H9 (cell line): ENCODE results near the gene SEMA7A. TPM values are rescaled to one million over a fixed set of nuclear protein-coding genes. Genes with fewer than 3 reads are reported as not detected.

Experiments used
- DNase-seq: peaks from one replicate; pipeline ENCODE4 v3.0.0-alpha.2; 2017
- H2AFZ ChIP-seq: one replicate; pipeline ENCODE4 v1.6.1; 2013; ENCODE audit warnings: mild to moderate bottlenecking, low read length, control low read depth, moderate library complexity
- H2AK5ac ChIP-seq: 2 replicates; pipeline ENCODE4 v1.6.1; 2013; ENCODE audit warnings: low read length, control low read depth, mixed read lengths; ENCODE audit not compliant: insufficient read length
- H2BK120ac ChIP-seq: one replicate; pipeline ENCODE4 v1.6.1; 2013; ENCODE audit warnings: low read depth, mild to moderate bottlenecking, low read length, control low read depth, inconsistent platforms; ENCODE audit not compliant: poor library complexity, severe bottlenecking
- H2BK12ac ChIP-seq: 2 replicates; pipeline ENCODE4 v1.6.1; 2013; ENCODE audit warnings: low read length, control low read depth, mixed read lengths, low read depth; ENCODE audit not compliant: insufficient read length
- H2BK15ac ChIP-seq: 2 replicates; pipeline ENCODE4 v1.6.1; 2013; ENCODE audit warnings: low read depth, low read length, control low read depth
- H2BK20ac ChIP-seq: one replicate; pipeline ENCODE4 v1.6.1; 2013; ENCODE audit warnings: low read depth, mild to moderate bottlenecking, low read length, control low read depth, inconsistent platforms; ENCODE audit not compliant: poor library complexity, severe bottlenecking
- H2BK5ac ChIP-seq: 2 replicates; pipeline ENCODE4 v1.6.1; 2013; ENCODE audit warnings: low read length, control low read depth, mixed read lengths; ENCODE audit not compliant: insufficient read length
- H3K14ac ChIP-seq: 2 replicates; pipeline ENCODE4 v1.6.1; 2013; ENCODE audit warnings: low read length, control low read depth; ENCODE audit not compliant: insufficient read depth
- H3K18ac ChIP-seq: 2 replicates; pipeline ENCODE4 v1.6.1; 2013; ENCODE audit warnings: low read depth, mild to moderate bottlenecking, mixed read lengths, low read length, control low read depth; ENCODE audit not compliant: insufficient read length
- H3K23ac ChIP-seq: 2 replicates; pipeline ENCODE4 v1.6.1; 2013; ENCODE audit warnings: low read length, control low read depth, mixed read lengths, low read depth; ENCODE audit not compliant: insufficient read length
- H3K23me2 ChIP-seq: 2 replicates; pipeline ENCODE4 v1.6.1; 2013; ENCODE audit warnings: low read depth, mild to moderate bottlenecking, mixed read lengths, low read length, control low read depth; ENCODE audit not compliant: insufficient read length, poor library complexity, severe bottlenecking
- H3K27ac ChIP-seq: 2 replicates; pipeline ENCODE4 v1.5.1; 2013; ENCODE audit warnings: low read length, control low read depth, mixed read lengths, low read depth; ENCODE audit not compliant: insufficient read length
- H3K27me3 ChIP-seq: 2 replicates; pipeline ENCODE4 v1.6.1; 2013; ENCODE audit warnings: low read length, control low read depth, inconsistent platforms; ENCODE audit not compliant: insufficient read depth
- H3K4ac ChIP-seq: 2 replicates; pipeline ENCODE4 v1.6.1; 2013; ENCODE audit warnings: low read depth, mild to moderate bottlenecking, control low read depth, inconsistent platforms, low read length, moderate library complexity
- H3K4me1 ChIP-seq: 2 replicates; pipeline ENCODE4 v1.6.1; 2013; ENCODE audit warnings: low read length, control low read depth, inconsistent platforms; ENCODE audit not compliant: insufficient read depth
- H3K4me2 ChIP-seq: 2 replicates; pipeline ENCODE4 v1.6.1; 2013; ENCODE audit warnings: low read length, control low read depth, mixed read lengths; ENCODE audit not compliant: insufficient read length, insufficient read depth
- H3K56ac ChIP-seq: 2 replicates; pipeline ENCODE4 v1.6.1; 2013; ENCODE audit warnings: low read depth, mild to moderate bottlenecking, mixed read lengths, low read length, control low read depth; ENCODE audit not compliant: insufficient read length
- H3K79me1 ChIP-seq: 2 replicates; pipeline ENCODE4 v1.6.1; 2013; ENCODE audit warnings: low read depth, mild to moderate bottlenecking, moderate library complexity, low read length, control low read depth, inconsistent platforms; ENCODE audit not compliant: insufficient read depth, poor library complexity, severe bottlenecking
- H3K79me2 ChIP-seq: 2 replicates; pipeline ENCODE4 v1.6.1; 2013; ENCODE audit warnings: low read length, control low read depth, inconsistent platforms; ENCODE audit not compliant: insufficient read depth
- H3K9ac ChIP-seq: 2 replicates; pipeline ENCODE4 v1.6.1; 2013; ENCODE audit warnings: low read length, control low read depth, mixed read lengths; ENCODE audit not compliant: insufficient read length; ENCODE audit errors: extremely low read depth
- H3K9me3 ChIP-seq: one replicate; pipeline ENCODE4 v1.6.1; 2013; ENCODE audit warnings: low read depth, low read length, inconsistent platforms; ENCODE audit not compliant: control insufficient read depth
- H3T11ph ChIP-seq: one replicate; pipeline ENCODE4 v1.6.1; 2013; ENCODE audit warnings: mild to moderate bottlenecking, low read length, control low read depth, inconsistent platforms
- H4K20me1 ChIP-seq: one replicate; pipeline ENCODE4 v1.6.1; 2013; ENCODE audit not compliant: control insufficient read depth, insufficient read length, insufficient read depth
- H4K5ac ChIP-seq: 2 replicates; pipeline ENCODE4 v1.6.1; 2013; ENCODE audit warnings: low read depth, mild to moderate bottlenecking, mixed read lengths, low read length, control low read depth; ENCODE audit not compliant: insufficient read length
- H4K8ac ChIP-seq: replicated peaks from 2 replicates; pipeline ENCODE4 v1.6.1; 2013; ENCODE audit warnings: low read length, control low read depth, mixed read lengths, low read depth; ENCODE audit not compliant: insufficient read length
- H4K91ac ChIP-seq: 2 replicates; pipeline ENCODE4 v1.6.1; 2013; ENCODE audit warnings: low read depth, mild to moderate bottlenecking, moderate library complexity, mixed read lengths, low read length, control low read depth; ENCODE audit not compliant: insufficient read length
- H3K27ac Mint-ChIP-seq, 3 experiments: 2 replicates in 2 of 3; 3 replicates in 1 of 3; pipeline ENCODE4 v1.8.0; 2020 to 2021; ENCODE audit warnings: mixed read lengths in 3 of 3, mild to moderate bottlenecking in 1 of 3, moderate library complexity in 1 of 3
- H3K27me3 Mint-ChIP-seq: 2 replicates; pipeline ENCODE4 v1.8.0; 2021; ENCODE audit warnings: low read depth, mild to moderate bottlenecking, moderate library complexity, mixed read lengths
- H3K36me3 Mint-ChIP-seq, 3 experiments: 2 replicates in 2 of 3; 3 replicates in 1 of 3; pipeline ENCODE4 v1.8.0; 2020 to 2021; ENCODE audit warnings: low read depth in 3 of 3, mixed read lengths in 3 of 3; ENCODE audit not compliant: insufficient read depth in 1 of 3
- H3K4me1 Mint-ChIP-seq, 2 experiments: 2 replicates each; pipeline ENCODE4 v1.8.0; 2020; ENCODE audit warnings: mixed read lengths in 2 of 2
- H3K4me3 Mint-ChIP-seq, 2 experiments: 2 replicates in 1 of 2; 3 replicates in 1 of 2; pipeline ENCODE4 v1.8.0; 2020 to 2021; ENCODE audit warnings: mild to moderate bottlenecking in 2 of 2, mixed read lengths in 2 of 2, moderate library complexity in 1 of 2
- H3K9me3 Mint-ChIP-seq, 2 experiments: 2 replicates in 1 of 2; 3 replicates in 1 of 2; pipeline ENCODE4 v1.8.0; 2020; ENCODE audit warnings: mild to moderate bottlenecking in 2 of 2, mixed read lengths in 2 of 2, moderate library complexity in 1 of 2
- WGBS: extraction: QIAGEN DNeasy Blood & Tissue Kit; methylation state at CpG from one replicate; pipeline ENCODE4 v1.1.7; 2013; ENCODE audit warnings: missing lambda C conversion rate, low lambda C conversion rate, mixed read lengths; ENCODE audit not compliant: insufficient read length; ENCODE audit errors: extremely low coverage; 5-methylcytosine and 5-hydroxymethylcytosine counted together
- total RNA-seq: library from RNA; stranded (reverse); gene quantifications from 2 replicates; pipeline ENCODE4 v1.2.1, GENCODE V29; 2021
- TF ChIP-seq, protein P1 (sequence below): fragments of 200-600 bp; sonication (generic); conservative IDR thresholded peaks from 3 replicates; pipeline ENCODE4 v1.8.0; 2021; ENCODE audit warnings: antibody characterized with exemption, mild to moderate bottlenecking

The SEMA7A gene
- total RNA-seq, 1 experiment from 2014 or later: 5.7 TPM

DNA sequence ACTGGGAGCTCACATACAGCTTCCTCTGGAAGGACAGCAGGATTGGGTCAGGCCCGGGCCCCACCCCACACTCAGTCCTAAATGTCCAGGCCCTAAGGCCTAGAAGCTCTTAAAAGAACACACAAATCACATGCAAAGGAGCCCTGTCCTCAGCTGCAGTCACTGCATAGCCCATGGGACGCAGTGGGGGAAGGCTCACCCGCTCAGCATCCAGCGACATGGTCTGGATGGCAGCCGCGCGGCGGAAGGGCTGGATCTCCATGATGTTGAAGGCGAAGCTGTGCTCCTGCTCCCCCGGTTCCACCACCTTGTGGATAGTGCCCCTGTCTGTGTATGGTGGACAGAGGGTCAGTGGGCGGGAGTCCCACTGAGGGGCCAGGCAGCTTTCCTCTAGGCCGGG lies 22.1 kb downstream of the SEMA7A start:
- H2BK15ac ChIP-seq: no peak overlapping the region
- no peaks in the 10 kb centered on the region for H3K79me1 ChIP-seq
- H4K5ac ChIP-seq: no peak overlapping the region
- no peak overlapping the region for H2BK5ac ChIP-seq
- Mint-ChIP-seq H3K9me3 (no peaks in the 10 kb centered on the region), H3K4me1 (peaks cover 8 to 17% of the 10 kb centered on the region in 2 experiments), H3K4me3 (no peak overlapping the region; a peak in 1 of 5 replicates), H3K36me3 (peaks cover 11 to 16% (median 13%) of the 10 kb centered on the region in 3 experiments), H3K27me3 (no peaks in the 10 kb centered on the region), H3K27ac (peak overlapping the region in 2 of 3 experiments; percentile 47 to 70; a peak in 2 of 7 replicates)
- H3K4me1 ChIP-seq: no peaks in the 10 kb centered on the region; the same call in 1 of the 2 replicates
- TF ChIP-seq, protein P1, sequence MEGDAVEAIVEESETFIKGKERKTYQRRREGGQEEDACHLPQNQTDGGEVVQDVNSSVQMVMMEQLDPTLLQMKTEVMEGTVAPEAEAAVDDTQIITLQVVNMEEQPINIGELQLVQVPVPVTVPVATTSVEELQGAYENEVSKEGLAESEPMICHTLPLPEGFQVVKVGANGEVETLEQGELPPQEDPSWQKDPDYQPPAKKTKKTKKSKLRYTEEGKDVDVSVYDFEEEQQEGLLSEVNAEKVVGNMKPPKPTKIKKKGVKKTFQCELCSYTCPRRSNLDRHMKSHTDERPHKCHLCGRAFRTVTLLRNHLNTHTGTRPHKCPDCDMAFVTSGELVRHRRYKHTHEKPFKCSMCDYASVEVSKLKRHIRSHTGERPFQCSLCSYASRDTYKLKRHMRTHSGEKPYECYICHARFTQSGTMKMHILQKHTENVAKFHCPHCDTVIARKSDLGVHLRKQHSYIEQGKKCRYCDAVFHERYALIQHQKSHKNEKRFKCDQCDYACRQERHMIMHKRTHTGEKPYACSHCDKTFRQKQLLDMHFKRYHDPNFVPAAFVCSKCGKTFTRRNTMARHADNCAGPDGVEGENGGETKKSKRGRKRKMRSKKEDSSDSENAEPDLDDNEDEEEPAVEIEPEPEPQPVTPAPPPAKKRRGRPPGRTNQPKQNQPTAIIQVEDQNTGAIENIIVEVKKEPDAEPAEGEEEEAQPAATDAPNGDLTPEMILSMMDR: no peak
- H2AFZ ChIP-seq: no peak overlapping the region
- no peak overlapping the region for H3K18ac ChIP-seq
- no peak overlapping the region for H3K56ac ChIP-seq
- H3K27me3 ChIP-seq: no peaks in the 10 kb centered on the region
- no peaks in the 10 kb centered on the region for H3K23me2 ChIP-seq
- no peak for DNase-seq
- no peak overlapping the region for H3K4me2 ChIP-seq
- H3K14ac ChIP-seq: no peak overlapping the region
- no peaks in the 10 kb centered on the region for H3K9me3 ChIP-seq
- H3K79me2 ChIP-seq: no peaks in the 10 kb centered on the region
- H2BK12ac ChIP-seq: no peak overlapping the region
- H2BK20ac ChIP-seq: no peak overlapping the region
- no peak overlapping the region for H4K8ac ChIP-seq
- no peak overlapping the region for H3K9ac ChIP-seq
- H3K4ac ChIP-seq: no peak overlapping the region
- H2BK120ac ChIP-seq: no peak overlapping the region
- no peak overlapping the region for H3T11ph ChIP-seq
- no CpG with 5 or more reads among the region's 12 CpGs for WGBS
- no peak overlapping the region for H3K23ac ChIP-seq
- no peak overlapping the region for H4K91ac ChIP-seq
- H4K20me1 ChIP-seq: no peaks in the 10 kb centered on the region
- H3K27ac ChIP-seq: no peak overlapping the region
- no peak overlapping the region for H2AK5ac ChIP-seq
